Kidney (tissue), 14 donors: Measurements from ENCODE around the gene NAMPT. TPM values are rescaled to one million over a fixed set of nuclear protein-coding genes. Genes with fewer than 3 reads are reported as not detected.

Experiments used
- DNase-seq, 5 donors: peaks; one replicate each; pipeline ENCODE4 v3.0.0-alpha.2; 2013 to 2020
- FAIRE-seq: peaks from 2 replicates; lab custom pipeline; 2012; peaks lifted over from hg19 to GRCh38; lab: Jason Lieb, UNC
- H3K27ac ChIP-seq, 2 donors: one replicate each; pipeline ENCODE4 v1.7.0; 2013; ENCODE audit warnings: low read depth in 2 of 2, low read length in 2 of 2, inconsistent platforms in 1 of 2
- H3K27me3 ChIP-seq: one replicate; pipeline ENCODE4 v1.7.1; 2013; ENCODE audit warnings: low read length, inconsistent platforms; ENCODE audit not compliant: control insufficient read depth, insufficient read depth
- H3K36me3 ChIP-seq, 3 donors: one replicate each; pipeline versions ENCODE4 v1.7.0 to v1.7.1; 2013; ENCODE audit warnings: low read length in 3 of 3, control low read depth in 1 of 3, inconsistent platforms in 1 of 3; ENCODE audit not compliant: insufficient read depth in 3 of 3, control insufficient read depth in 2 of 3
- H3K4me1 ChIP-seq, 3 donors: one replicate each; pipeline versions ENCODE4 v1.7.0 to v1.7.1; 2013; ENCODE audit warnings: low read length in 3 of 3, inconsistent platforms in 1 of 3, low read depth in 1 of 3; ENCODE audit not compliant: control insufficient read depth in 2 of 3, insufficient read depth in 2 of 3
- H3K4me3 ChIP-seq, 3 donors: one replicate each; pipeline versions ENCODE4 v1.7.0 to v1.8.1; 2013; ENCODE audit warnings: low read length in 3 of 3, control low read depth in 1 of 3, inconsistent platforms in 1 of 3
- H3K9ac ChIP-seq, 3 donors: one replicate each; pipeline versions ENCODE4 v1.7.0 to v1.7.1; 2013; ENCODE audit warnings: low read length in 3 of 3, control low read depth in 1 of 3, inconsistent platforms in 1 of 3
- H3K9me3 ChIP-seq, 3 donors: one replicate each; pipeline versions ENCODE4 v1.7.0 to v1.7.1; 2013; ENCODE audit warnings: low read length in 3 of 3, control low read depth in 1 of 3, inconsistent platforms in 1 of 3; ENCODE audit not compliant: control insufficient read depth in 2 of 3, insufficient read depth in 1 of 3
- CTCF ChIP-seq: IDR thresholded peaks from 3 replicates; pipeline ENCODE4 v1.5.1; 2012; ENCODE audit warnings: mild to moderate bottlenecking, moderate library complexity, borderline replicate concordance; ENCODE audit not compliant: insufficient read depth; ENCODE audit errors: extremely low read depth
- intact Hi-C: fragments of 100-400 bp; cut with DNase I; formaldehyde crosslinking; loops from one replicate; pipeline ENCODE4 v1.11.1; 2022
- polyA plus RNA-seq: library from polyadenylated mRNA; stranded (reverse); fragments of 350-450 nt; fragmentation: Illumina TruSeq; extraction: RNeasy Lipid Tissue Mini Kit (QIAGEN cat#74804); gene quantifications from one replicate; pipeline ENCODE4 v1.2.3, GENCODE V29; 2014; ENCODE audit warnings: low read depth, low replicate concordance; ENCODE audit not compliant: insufficient read depth
- total RNA-seq: library from RNA; stranded (reverse); fragmentation: NEBNext Ultra II Directional; extraction: Animal tissue kit (Norgen Biotek cat#: 25700); gene quantifications from one replicate; pipeline ENCODE4 v1.2.1, GENCODE V29; 2021
- donor health status: control.
- donor health status: control.
- donor health status: control.
- donor health status: control.
- donor health status: control.
- donor health status: DM: yes; HTN: yes; CAD: no.
- donor health status: Normal renal cell carcinoma (clear cell type).

The NAMPT gene
- total and polyA plus RNA-seq, 2 donors from 2014 or later = 16.5 to 217 TPM

DNA sequence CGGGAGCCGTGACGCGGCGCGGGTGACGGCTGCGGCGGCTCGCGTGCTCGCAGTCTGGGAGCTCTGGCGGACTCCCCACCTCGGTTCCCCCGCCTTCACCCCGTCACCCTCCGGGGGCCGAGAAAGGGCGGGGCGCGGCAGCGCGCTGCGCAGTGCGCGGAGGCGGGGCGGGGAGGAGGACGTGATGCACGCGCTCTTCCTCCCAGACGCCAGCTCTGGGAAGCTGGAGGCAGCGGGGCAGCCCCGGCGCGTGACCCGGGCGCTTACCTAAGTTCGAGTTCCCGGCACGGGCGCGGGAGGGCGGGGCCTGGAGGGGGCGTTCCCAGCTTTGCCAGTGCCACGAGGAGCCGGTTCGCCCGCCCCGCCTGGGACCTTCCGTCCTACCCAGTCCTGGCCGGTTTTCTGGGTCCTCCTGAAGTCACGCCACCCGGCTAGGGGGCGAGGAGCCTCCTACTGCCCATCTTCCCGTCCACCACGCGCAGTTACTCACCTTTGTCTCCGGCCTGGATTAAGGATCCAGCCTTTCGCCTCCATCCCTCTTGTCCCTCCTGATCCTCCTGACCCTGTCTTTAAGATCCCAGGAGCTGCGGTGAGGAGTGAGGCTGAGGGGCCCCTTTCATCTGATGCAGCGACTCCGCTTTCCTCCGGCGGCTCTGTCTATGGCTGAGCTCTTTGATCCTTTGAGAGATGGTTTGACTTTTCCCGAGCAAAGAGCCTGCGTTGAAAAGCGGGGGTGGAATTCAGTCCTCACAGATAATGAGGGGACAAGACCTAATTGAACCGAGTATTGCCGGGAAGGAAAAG, 470 bp upstream of the NAMPT start:
- H3K9ac ChIP-seq = peak overlapping the region; percentile 88 to 97 (median 93)
- peak; percentile 97 to 100 (median 98) for DNase-seq
- TF ChIP-seq CTCF = peak; percentile 1
- peak overlapping the region; percentile 98 for H3K27ac ChIP-seq
- no peaks in the 10 kb centered on the region for H3K9me3 ChIP-seq
- H3K36me3 ChIP-seq = no peaks in the 10 kb centered on the region
- no peaks in the 10 kb centered on the region for H3K27me3 ChIP-seq
- peak overlapping the region; percentile 88 to 96 (median 95) for H3K4me3 ChIP-seq
- peaks cover 0 to 10% (median 4%) of the 10 kb centered on the region in 3 donors for H3K4me1 ChIP-seq
- FAIRE-seq = no peak
- intact Hi-C loops = no loop called here

DNA sequence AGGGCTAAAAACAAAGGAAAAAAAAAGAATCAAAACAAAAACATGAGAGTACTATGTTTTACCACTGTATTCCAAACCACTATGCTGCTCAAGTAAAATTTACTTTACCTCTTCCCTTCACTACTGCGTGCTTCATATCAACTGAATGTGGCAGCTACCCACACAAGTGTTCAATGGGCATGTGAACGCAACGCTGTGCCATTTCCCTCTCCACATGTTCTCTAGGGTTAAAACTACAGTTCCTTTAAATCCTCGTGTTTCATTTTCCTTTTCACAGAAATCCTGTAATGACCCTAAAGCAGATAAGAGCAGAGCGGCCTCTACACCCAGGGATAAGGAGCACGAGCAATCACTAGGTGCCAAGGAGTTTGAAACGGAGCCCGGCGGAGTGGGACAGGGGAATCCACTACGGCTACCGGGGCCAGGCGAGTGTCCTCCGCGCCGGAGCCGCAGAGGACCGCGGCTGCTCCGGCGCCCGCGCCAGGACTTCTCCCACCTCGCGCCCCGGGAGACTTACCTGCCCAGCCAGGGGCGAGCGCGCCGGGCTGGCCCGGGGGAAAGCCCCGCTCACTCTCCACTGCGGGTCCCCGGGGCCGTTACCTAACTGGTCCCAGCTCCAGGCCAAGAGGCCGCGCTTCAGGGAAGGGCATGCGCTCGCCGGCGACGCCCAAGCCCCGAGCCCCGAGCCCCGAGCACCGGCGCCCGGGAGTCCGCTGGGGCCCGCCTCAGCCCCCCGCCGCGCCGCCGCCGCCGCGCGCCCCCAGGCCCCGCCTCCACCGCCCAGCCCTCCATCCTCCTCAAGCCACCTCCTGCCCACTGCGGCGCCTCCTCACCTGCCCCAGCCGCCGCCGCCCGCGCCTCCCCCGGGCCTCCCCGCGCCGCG, 711 bp downstream of the NAMPT start:
- Histone ChIP-seq H3K36me3 (no peaks in the 10 kb centered on the region), H3K4me1 (peaks cover 0 to 10% (median 4%) of the 10 kb centered on the region in 3 donors), H3K9me3 (no peaks in the 10 kb centered on the region), H3K4me3 (peak overlapping the region; percentile 60 to 83 (median 79)), H3K27ac (peak overlapping the region; percentile 87 to 98), H3K27me3 (no peaks in the 10 kb centered on the region), H3K9ac (peak overlapping the region; percentile 37 to 68 (median 42))
- intact Hi-C loops = no loop called here
- TF ChIP-seq CTCF = no peak
- FAIRE-seq (peak; percentile 38), DNase-seq (peak in 4 of 5 donors; percentile 66 to 91 (median 70))

GRCh38 chr7:106283501-106283830, 1.3 kb downstream of the NAMPT start:
- H3K4me3 ChIP-seq = peak overlapping the region; percentile 60 to 83 (median 79)
- DNase-seq (no peak), FAIRE-seq (no peak)
- H3K36me3 ChIP-seq = no peaks in the 10 kb centered on the region
- H3K27ac ChIP-seq = peak overlapping the region; percentile 87 to 98
- peak overlapping the region; percentile 37 to 68 (median 42) for H3K9ac ChIP-seq
- TF ChIP-seq CTCF = no peak
- intact Hi-C loops = no loop called here
- no peaks in the 10 kb centered on the region for H3K9me3 ChIP-seq
- no peaks in the 10 kb centered on the region for H3K27me3 ChIP-seq
- peaks cover 0 to 10% (median 4%) of the 10 kb centered on the region in 3 donors for H3K4me1 ChIP-seq
